ENCODE measurements around the gene DTWD2. TPM values are rescaled to one million over a fixed set of nuclear protein-coding genes. Genes with fewer than 3 reads are reported as not detected.

DTWD2 gene
- total RNA-seq, 1 donor from 2014 or later, result 16.8 TPM

Other genes starting within 250 kb of the DTWD2 start
- 45.5 and 57.0 TPM in 2 replicates for gene DMXL1, start 82.5 kb upstream of the DTWD2 start, total RNA-seq